ENCODE data around the gene FAM53B.

Gene FAM53B

DNA sequence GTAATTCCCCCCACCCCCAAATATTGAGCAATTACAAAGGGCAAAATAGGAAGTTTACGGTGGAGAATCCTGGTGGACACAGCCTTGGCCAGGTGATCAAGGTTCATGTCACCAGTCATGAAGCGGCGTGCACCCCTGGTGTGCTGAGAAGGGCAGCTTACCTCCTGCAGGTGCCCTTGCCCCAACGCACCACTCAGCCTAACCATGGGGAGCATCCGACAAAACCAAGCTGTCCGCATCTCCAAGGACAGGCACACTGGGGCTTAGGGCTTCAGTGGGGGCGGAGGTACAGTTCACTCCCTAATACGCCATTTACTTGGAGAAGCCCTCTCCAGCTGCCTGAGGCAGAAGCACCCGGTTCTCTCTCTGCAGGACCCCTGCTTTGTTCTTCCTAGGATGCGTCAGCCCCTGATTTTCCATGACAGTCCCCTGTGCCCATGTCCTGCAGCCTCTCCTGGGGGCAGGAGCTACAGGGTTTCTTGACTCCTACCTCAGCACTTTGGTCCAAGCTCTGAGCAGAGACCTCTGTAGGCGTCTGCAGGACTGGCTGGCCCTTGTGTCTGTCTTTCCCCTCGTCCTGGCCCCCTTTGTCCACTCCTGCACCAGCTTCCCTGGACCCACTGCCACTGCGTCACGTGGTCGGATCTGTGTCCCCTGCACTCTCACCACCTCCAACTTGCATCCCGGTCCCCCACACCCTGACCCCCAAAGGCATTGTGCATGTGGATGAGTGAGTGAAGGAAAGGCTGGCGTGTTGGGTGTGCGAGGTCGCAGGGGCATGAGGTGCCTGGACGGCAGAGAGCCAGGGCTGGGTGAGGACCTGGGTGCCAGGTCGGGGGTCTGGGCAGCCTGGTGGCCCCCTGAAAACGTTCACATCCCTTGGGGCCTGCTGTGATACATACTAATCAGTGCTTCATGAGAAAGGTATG is 168.8 kb downstream of the FAM53B start:
- DNase-seq (ENCODE audit: low spot score) = no peak

DNA sequence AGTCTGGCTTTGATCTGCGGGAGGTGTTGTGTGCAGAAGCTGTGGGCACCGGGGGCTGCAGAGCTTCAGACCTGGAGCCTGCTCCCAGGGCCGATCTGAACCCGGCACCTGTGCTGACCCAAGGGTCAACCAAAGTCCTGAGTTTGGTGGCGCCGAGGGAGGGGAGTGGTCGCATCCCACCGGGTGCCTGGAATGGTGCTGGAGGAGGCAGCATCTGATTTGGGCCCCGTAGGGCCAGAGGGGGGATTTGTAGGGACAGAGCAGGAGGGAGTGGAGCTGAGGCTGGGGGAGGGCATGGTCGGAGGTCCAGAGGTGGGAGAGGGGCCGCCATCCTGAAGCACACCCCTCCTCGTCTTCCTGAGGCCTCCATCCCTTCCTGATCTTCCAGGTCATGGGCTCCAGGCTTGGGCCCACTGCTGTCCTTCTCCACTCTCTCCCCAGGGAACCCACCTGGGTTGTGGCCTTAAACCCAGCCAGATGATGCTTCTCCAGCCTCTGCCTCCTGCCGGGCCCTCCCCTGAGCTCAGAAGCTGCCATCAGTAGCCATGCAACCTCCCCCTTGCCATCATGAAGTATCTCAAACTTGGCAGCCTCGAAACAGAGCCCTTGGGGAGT is 169.6 kb downstream of the FAM53B start:
- DNase-seq (ENCODE audit: low spot score) = no peak

DNA sequence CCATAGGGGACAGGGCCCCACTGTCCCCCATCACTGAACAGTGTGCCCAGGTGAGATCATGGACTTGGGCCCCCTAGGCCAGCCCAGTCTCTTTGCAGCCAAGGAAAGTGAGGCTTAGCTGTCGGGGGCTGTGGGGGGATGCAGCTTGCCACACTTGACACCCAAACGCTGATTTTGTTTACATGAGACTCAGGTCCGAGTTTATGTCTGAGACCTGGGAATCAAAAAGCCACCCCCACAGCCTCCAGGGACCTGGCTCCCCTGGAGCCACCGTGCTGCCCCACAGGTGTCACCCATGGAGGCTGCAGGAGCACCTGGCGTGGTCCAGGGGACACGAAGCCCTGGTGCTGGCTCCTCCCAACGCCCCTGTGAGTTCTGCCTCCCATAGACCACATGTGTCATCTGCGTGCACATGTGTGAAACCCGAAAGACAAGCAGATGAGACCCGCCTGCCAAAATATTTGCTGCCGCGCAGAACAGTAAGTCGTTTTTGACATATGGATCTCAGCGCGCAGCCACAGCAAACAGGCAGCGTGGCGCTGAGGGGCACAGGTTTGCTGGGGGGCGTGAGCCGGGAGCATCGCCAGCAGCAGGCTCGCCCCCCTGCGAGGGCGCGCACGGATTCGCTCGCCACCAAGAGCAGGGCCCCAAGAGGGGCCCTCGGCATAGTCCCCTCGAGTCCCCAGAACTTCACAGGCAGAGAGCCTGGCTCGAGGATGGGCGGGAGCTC is 170.3 kb downstream of the FAM53B start:
- DNase-seq (ENCODE audit: low spot score) = no peak

GRCh38 chr10:124572751-124573150 is 171.4 kb downstream of the FAM53B start:
- no peak for DNase-seq (ENCODE audit: low spot score)

- DNase-seq (ENCODE audit: low spot score) = no peak
Observed at GRCh38 chr10:124570646-124571045, 173.5 kb downstream of the FAM53B start.

DNA sequence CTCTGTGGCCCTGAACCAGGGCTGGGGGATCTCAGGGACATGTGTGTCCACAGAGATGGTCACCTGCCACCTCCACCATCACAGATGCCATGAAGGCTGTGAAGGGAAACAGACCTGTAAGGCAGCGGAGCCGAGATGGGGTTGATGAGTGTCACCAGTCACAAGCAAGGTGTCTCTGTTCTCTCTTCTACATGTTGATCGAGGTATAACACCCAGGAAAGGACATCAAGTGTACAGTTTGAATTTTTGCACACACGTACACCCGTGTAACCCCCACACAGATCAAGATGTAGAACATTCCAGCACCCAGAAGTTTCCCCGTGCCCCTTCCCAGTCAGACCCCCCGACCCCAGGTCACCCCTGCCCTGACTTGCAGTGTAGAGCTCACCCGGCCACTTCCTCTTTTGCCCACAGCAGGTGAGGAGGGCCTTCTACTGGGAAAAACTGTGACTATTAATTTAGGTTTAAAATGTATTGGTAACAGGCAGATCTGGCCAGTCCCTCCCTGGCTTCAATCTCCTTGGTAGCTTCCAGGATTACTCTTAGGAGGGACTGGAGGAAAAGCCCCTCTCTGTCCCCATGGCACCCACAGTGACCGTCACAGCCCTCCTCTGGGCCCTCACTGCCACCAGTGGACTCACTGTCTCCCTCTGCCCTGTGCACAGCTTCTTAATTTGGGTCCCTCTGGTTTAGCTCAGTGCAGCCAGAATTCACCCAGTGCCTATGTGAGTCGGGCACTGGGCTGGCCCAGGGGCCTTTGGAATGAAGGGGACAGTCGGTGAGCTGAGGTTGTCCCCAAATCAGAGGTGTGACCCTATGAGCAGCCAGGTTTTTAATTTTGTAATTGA is 174.3 kb downstream of the FAM53B start:
- DNase-seq (ENCODE audit: low spot score) = no peak

All from AG20443 (cell line).